G401.6 (cell line): ENCODE data around the gene NPC1L1.

Experiments used
- FAIRE-seq: peaks from 2 replicates; lab custom pipeline; 2012; peaks lifted over from hg19 to GRCh38; lab: Jason Lieb, UNC

NPC1L1 gene

GRCh38 chr7:44498230-44498954 is 42.7 kb downstream of the NPC1L1 start:
- no peak for FAIRE-seq

GRCh38 chr7:44497155-44498027 is 43.7 kb downstream of the NPC1L1 start:
- FAIRE-seq, result no peak

DNA sequence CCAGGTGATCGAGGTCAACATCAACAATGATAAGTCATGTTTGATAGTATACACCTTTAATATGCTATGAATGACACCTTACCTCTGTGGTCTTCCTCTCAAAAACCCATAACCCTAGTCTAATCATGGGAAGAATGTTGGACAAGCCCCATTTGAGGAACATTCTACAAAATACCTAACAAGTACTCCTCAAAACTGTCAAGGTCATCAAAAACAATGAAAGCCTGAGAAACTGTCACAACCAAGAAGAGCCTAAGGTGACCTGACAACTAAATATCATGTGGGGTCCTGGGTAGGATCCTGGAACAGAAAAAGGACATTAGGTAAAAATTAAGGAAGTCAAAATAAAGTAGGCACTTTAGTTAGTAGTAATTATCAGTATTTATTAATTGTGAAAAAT is 44.7 kb downstream of the NPC1L1 start:
- FAIRE-seq, result no peak

- peak; percentile 83 for FAIRE-seq
Observed at GRCh38 chr7:44494960-44495359, 46.2 kb downstream of the NPC1L1 start.

- no peak for FAIRE-seq
Observed at GRCh38 chr7:44491229-44491628, 49.9 kb downstream of the NPC1L1 start.

DNA sequence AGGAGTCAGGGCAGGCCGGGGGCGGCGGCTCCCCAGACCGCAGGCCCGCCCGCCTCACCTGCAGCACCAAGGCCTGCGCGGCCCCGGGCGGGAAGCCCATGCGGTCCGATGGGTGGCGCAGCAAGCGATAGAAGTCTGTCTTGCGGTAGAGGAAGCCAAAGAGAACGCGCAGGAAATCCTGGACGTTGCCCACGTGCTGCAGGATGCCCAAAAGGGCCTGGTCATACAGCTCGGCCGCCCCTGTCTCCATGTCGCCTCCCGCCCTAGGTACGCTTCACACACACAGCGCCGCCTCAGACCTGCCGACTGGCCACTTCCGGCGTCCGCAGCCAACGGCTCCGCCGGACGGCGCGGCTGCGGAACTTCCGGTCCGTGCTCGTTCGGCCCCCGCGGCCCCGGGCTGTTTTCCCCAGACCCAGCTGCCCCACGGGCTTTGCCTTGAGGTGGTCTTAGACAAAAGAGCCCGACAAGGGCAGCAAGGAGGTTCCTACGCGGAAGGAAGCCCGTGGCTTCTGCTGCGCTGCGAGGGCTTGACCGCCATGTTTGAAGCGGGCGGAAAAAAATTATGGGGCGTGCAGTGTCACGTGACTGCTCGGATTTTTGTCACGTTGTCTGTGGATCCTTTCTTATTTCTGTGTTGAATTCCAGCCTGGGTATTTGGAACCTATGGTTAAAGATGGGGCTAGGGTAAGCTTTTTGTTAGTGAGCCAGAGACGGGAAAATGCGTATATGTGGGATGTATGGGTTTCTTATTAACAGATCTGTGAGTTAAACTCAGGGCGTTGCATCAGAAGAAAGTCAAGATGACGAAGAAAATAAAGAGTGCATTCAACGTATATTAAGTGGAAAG is 50.6 kb downstream of the NPC1L1 start, which contains the start of gene NUDCD3:
NUDCD3 (minus strand) TSS at position 308 of the 850 bp plus-strand sequence; CDS start at position 250, 58 bp downstream.
- peak; percentile 82 for FAIRE-seq

DNA sequence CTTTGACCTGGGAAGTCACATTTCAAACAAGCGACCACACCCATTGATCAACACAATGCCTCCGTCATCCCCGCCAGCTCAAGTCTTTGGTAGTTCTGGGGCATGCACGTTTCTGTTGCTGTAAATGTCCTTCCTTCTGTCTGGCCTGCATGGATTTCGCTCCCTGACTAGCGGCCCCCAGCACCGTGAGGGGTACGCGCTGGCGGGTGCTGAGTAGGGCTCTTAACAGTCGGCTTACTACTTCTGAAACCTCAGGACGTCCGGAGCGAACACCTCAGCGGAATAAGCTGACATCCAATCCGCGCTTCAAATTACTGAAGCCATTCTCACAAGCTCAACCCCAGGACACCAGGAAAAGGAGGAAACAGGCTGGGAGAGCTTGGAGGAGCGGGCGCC is 51.2 kb downstream of the NPC1L1 start:
- FAIRE-seq, result no peak

- FAIRE-seq, result no peak
Observed at GRCh38 chr7:44488955-44489354, 52.2 kb downstream of the NPC1L1 start.

GRCh38 chr7:44486693-44487092 is 54.4 kb downstream of the NPC1L1 start:
- no peak for FAIRE-seq

DNA sequence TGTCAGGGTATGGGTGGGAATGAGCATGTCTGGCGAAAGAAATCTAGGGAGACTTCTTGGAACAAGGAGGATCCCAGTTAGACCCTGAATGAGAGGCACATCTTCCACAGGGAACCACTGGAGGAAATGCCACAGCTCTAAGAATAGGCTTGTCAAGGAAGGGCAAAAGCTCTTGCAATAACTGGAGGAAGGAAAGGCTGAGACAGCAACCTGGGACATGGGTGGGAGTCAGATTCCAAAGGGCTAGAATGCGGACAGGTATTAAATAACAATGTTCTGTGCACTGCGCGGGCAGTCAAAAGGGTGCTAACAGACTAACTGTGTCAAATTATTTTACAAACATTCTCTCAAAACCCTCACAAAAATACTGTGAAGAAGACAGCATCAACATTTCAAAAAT is 55.1 kb downstream of the NPC1L1 start:
- FAIRE-seq, result no peak

DNA sequence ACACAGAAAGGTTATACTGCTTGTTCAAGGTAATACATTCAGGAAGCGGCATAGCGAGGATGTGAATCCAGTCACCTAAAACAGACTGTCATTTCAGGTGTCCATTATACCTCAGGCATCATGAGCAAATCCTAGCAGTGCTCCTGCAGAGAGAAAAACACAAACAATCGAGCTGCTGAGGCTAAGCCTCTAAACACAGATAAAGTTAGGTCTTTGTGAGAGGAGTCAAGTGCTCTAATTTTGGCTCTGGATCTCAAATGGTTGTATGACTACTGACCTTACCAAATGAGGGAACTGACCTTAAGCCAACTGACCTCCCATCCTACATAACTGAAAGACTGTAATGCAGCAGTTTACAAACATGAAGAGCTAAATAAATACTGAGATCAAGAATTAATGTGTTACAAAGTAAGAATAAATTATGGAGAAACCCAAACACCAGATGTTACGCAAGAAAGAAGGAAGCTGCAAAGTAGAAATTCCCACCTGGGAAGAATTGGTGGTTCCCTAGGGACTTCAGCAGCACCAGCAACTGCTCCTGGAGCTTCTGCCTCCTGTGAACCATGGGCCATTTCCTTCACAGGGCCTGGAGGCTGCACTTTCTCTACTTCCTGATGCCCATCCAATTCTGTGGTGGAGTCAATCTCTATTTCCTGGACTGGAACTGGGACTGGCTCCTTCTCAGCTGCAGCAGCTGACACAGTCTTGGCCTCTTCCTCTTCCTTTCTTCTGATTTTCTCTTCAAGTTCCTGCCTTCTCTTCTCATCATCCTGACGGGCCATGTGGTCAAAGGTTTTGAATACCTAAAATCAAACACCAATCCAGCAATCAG is 56.4 kb downstream of the NPC1L1 start:
- FAIRE-seq, result no peak

DNA sequence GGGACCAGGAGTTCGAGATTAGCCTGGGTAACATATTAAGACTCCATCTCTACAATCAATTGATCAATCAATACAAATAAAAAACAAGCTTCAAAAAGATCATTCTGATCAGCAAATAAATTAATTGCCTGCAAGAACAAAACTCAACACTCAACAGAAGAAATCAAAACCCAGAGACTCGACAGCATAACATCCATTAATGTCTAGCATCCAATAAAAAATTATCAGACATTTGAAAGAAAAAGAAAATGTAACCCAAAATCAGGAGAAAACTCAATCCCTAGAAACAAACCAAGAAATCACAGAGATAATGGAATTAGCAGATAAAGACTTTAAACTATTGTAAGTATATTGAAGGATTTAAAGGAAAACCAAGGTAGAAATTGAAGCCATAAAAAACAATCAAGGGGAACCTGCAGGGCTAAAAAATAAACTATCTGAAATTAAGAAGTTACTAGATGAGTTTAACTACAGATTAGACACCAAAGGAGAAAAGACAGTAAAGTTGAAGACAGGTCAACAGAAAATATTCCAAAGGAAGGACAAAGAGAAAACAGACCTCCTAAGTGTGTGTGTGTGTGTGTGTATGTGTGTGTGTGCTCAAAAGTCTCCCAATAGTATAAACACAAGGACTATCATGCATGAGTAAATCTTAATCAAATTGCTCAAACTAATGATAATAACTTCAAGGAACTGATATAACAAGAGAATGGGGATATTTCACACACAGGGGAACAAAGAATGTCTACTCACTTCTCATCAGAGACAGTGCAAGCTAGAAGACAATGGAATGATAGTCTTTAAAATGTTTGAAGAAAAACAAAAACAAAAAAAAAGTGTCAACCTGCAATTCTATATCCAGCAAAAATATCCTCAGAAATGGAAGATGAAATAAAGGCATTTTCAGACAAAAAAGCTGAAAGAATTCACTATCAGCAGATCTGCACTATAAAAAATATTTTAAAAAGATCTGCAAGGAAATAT is 58.3 kb downstream of the NPC1L1 start:
- no peak for FAIRE-seq

- FAIRE-seq, result no peak
Observed at GRCh38 chr7:44477938-44478337, 63.2 kb downstream of the NPC1L1 start.

DNA sequence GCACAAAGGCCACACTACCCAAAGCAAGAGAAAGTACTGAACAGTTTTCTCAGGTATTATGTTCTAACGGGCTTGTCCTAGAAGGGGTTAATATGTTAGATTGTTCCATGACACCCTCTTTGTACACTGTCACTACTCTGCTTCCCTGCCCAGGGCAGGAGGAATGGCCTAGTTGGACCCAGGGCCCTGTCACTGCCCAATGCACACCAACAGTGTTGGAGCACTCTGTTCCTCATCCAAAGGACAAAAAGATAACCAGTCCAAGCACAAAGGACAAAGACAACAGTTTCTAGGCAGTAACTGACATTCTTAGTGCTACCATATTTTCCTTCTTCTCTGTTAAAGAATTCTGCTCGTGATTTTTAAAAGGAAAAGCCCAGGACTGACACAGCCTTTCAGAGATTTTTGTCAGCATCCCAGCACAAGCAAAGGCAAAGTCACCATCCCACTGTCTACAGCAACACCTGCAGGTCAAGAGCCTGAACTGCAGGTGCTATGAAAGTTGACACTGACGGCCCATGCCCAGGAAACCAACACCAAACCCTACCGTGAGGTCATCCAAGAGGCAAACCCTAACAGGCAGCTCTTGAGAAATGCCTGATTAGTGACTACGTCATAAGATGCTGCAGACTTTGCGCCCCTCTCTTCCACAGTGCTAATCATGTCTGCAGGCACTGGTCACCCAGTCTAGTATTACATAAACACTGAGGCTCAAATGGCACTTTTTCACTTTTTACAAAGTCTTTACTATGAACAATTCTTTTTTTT is 63.9 kb downstream of the NPC1L1 start:
- peak; percentile 93 for FAIRE-seq

- no peak for FAIRE-seq
Observed at GRCh38 chr7:44476313-44476712, 64.8 kb downstream of the NPC1L1 start.

GRCh38 chr7:44473295-44473694 is 67.8 kb downstream of the NPC1L1 start:
- no peak for FAIRE-seq

DNA sequence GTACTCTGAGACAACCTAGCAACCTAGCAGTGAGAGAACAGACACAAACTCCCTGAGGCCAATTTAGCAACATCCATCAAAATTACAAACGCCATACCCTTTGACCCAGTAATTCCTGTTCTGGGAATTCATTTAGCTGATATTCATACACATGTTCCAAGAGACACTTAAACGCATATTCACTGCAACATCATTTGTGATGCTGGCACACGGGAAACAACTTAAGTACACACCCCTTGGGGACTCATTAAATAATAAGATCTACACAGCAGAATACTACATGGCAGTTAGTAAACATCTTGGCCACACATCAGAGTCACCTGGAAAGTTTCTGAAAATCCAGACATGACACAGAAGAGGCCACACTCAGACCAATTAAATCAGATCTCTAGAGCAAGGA is 68.3 kb downstream of the NPC1L1 start:
- no peak for FAIRE-seq

DNA sequence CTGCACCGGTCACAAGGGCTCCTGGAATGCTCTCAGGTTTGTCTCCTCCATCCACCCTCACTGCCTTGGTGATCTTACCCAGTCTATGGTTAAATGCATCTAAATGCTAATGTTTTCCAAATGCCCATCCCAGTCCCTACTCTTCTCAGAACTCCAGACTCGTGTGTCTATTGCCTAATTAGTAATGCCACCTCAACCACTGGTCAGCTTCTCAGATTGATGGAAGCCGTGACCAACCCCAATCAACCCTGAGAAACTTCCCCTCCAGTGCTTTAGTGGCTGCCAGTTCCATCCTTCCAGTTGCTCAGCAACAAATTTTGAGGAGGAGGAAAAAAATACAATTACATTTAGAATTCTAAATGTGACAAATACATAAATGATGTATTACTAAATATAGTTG is 69.3 kb downstream of the NPC1L1 start:
- no peak for FAIRE-seq

DNA sequence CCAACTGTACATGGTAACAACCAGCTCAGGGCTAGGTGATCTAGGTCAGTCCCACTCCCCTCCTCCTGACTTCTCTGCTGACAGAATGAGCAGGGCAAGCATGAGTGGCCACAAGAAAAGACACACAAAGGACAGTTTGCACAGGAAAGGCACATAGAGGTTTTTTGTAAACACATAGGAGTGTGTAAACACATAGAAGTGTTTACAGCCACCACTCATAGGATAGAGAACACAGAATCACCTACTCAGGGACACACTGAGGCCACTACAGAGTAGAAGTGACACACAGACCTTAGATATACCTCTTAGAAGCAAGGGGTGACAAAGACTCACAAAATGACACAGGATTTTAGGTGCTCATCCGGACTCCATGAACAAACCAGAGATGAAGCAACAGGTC is 69.7 kb downstream of the NPC1L1 start:
- FAIRE-seq, result no peak
